GM19099 (cell line): ENCODE measurements around the gene MRPL52.

ENCODE experiments used
- POLR2A ChIP-seq: IDR thresholded peaks from 3 replicates; pipeline ENCODE4 v1.6.1; 2011; ENCODE audit warnings: low read depth; ENCODE audit not compliant: insufficient read length; ENCODE audit errors: extremely low read depth

Gene MRPL52

GRCh38 chr14:22861651-22862050 lies 32.0 kb downstream of the MRPL52 start:
- no peak for TF ChIP-seq POLR2A

- no peak for TF ChIP-seq POLR2A
Observed at GRCh38 chr14:22864979-22865378, 35.3 kb downstream of the MRPL52 start.

DNA sequence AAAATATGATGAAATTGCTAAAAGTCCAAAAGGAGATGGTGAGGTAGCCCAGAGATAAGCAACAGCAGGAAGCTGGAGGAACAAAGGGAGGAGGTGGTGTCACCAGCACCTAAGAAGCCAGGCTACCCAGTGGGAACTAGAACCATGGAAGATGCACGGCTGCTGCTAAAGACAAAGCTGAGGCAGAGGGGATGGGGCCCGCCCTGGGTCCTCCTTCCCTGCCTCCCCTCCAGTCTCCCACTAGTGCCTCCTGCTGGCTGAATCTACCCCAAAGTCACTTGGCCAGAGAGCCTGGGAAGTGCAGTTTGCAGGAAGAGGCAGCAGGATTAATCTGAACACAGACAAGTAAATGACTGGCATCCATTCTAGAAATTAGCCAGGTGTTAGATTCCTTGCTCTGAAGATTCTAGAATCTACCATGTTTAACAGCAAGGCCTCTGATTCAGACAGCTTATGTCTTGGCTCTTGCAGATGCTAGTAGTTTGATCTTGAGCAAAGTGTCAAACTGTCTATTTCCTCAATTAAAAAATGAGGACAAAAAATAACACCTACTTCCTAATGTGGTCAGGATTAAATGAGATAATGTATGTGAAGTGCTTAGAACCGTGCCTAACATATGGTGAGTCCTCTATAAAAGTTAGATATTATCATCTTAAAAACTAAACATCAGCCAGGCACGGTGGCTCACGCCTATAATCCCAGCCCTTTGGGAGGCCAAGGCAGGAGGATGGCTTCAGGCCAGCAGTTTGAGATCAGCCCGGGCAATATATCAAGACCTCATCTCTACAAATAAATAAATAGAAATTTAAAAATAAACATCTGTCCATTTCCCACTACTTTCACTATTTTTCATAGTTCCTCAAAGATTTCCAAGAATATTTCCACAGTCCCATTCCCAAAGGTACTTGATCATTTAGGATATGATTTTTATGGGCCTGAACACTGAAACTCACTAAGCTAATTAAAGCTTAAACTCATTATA lies 36.0 kb downstream of the MRPL52 start:
- no peak for TF ChIP-seq POLR2A

DNA sequence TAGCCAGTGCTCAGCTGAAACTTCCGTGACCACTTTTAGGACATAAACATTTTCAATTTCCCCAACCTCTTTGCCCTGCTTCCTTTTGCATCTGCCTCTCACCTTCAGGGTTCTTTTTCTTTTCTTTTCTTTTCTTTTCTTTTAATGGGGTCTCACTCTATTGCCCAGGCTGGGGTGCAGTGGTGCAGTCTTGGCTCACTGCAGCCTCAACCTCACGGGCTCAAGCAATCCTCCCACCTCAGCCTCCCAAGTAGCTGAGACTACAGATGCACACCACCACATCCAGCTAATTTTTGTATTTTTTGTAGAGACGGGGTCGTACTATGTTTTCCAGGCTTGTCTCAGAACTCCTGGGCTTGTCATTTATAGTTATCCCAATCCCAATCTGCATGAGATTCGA lies 37.2 kb downstream of the MRPL52 start:
- no peak for TF ChIP-seq POLR2A

GRCh38 chr14:22870811-22871223 lies 41.1 kb downstream of the MRPL52 start:
- TF ChIP-seq POLR2A, result no peak

GRCh38 chr14:22871224-22872032 lies 41.7 kb downstream of the MRPL52 start, which contains the start of gene LRP10:
Gene LRP10, plus strand, starts transcription at chr14:22871740. Its CDS starts 564 bp downstream, at chr14:22872304.
- peak; percentile 79 for TF ChIP-seq POLR2A

GRCh38 chr14:22872033-22872832 lies 42.5 kb downstream of the MRPL52 start:
- TF ChIP-seq POLR2A, result no peak

DNA sequence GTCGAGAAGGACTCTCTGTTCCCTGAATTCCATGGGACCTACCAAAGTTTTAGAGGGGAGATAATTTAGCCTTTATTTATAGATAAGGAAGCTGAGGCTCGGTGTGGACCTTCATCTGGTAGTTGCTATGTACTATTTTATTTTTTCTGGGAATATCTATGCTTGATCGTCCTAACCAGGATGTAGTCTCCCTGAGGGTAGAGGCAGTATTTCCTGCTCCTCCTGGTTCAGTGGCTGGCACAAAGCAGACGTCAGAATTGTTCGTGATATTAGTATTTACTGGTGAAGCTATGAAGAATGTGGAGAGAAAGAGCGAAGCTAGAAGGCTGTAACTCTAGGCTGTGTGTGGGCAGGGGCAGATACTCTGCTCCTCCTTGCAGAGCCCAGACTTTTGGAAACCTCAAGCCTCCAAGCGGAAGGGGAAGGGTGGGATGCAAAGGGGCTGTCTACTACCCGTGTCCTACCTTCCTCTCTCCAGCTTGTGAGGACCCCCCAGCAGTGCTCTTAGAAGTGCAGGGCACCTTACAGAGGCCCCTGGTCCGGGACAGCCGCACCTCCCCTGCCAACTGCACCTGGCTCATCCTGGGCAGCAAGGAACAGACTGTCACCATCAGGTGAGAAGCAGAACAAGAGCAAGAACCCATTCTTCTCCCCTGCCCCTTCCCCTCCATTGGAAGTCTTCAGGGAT lies 43.3 kb downstream of the MRPL52 start:
- no peak for TF ChIP-seq POLR2A

DNA sequence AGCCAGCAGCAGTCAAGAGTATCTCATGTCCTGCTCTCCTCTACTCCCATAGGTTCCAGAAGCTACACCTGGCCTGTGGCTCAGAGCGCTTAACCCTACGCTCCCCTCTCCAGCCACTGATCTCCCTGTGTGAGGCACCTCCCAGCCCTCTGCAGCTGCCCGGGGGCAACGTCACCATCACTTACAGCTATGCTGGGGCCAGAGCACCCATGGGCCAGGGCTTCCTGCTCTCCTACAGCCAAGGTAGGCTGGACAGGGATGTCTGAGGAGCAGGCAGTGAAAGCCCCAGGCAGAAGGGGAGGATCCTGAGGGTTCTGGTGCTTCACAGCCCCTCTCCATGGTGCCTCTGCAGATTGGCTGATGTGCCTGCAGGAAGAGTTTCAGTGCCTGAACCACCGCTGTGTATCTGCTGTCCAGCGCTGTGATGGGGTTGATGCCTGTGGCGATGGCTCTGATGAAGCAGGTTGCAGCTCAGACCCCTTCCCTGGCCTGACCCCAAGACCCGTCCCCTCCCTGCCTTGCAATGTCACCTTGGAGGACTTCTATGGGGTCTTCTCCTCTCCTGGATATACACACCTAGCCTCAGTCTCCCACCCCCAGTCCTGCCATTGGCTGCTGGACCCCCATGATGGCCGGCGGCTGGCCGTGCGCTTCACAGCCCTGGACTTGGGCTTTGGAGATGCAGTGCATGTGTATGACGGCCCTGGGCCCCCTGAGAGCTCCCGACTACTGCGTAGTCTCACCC lies 45.5 kb downstream of the MRPL52 start:
- TF ChIP-seq POLR2A, result no peak

GRCh38 chr14:22875748-22876319 lies 46.1 kb downstream of the MRPL52 start:
- TF ChIP-seq POLR2A, result no peak

DNA sequence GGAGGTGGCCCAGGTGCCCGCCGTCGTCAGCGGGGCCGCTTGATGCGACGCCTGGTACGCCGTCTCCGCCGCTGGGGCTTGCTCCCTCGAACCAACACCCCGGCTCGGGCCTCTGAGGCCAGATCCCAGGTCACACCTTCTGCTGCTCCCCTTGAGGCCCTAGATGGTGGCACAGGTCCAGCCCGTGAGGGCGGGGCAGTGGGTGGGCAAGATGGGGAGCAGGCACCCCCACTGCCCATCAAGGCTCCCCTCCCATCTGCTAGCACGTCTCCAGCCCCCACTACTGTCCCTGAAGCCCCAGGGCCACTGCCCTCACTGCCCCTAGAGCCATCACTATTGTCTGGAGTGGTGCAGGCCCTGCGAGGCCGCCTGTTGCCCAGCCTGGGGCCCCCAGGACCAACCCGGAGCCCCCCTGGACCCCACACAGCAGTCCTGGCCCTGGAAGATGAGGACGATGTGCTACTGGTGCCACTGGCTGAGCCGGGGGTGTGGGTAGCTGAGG lies 47.4 kb downstream of the MRPL52 start:
- no peak for TF ChIP-seq POLR2A

- TF ChIP-seq POLR2A, result no peak
Observed at GRCh38 chr14:22878271-22879246, 48.9 kb downstream of the MRPL52 start.
